ENCODE results near the gene EXOC6B.

- TF ChIP-seq CTCF (IDR thresholded peaks at IDR 0.05) (no peak), POLR2A (IDR thresholded peaks at IDR 0.05) (no peak)
Measured at GRCh38 chr2:72394541-72395070, 431.2 kb downstream of the EXOC6B start.
